Measurements from ENCODE around the gene ASIC2.

DNA sequence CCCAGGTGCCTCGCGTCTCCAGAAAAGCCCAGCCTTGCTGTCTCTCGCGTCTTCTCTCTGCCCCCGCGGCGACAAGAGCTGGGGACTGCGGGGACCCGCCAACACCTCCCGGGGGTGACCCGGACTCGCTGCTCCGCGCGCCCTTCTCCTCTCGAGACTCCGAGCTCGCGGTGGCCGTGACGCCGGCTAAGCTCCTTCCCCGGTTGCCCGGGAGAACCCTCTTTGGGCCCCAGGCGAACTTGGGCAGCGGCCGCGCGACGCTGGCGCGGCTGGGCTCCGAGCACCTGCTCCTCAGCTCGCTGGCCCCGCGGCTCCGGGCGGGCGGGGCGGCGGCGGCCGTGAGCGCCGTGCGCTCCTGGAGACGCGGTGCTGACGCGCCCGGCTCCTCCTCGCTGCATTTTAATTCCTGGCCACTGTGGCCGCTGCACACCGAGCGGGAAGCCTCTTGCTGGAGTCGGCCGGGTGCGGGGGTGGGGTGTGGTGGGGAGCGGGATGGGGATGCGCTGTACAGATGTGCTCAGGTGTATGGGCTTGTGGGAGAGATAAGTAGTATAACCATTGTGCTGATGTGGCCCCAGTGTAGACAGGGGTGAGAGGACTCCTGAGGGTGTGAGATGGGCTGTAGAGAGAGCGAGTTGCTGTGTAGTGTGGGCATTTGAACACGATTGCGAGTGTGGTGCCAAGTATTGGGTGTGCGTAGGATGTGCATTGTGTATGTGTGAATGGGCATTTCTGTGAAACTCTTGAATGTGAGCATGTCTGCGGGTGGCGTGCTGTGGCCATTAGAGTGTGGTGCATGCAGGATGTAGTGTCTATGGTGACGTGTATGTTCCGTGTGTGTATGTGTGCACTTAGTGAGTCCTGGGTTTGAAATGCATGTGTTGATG is at the start of gene ASIC2:
- no peak for TF ChIP-seq POLR2A (IDR thresholded peaks at IDR 0.05; ENCODE audit: low read length)
- TF ChIP-seq GATA1 (IDR thresholded peaks at IDR 0.05; ENCODE audit: low read depth, low read length) = no peak

Data from erythroblast (primary cell).